GM18499 (cell line): ENCODE results near the gene TMEM44.
A peak's percentile ranks its signal among the peaks of the same experiment; 100 is the strongest.

Source experiments
- ATAC-seq: cut with Tn5 transposase; IDR thresholded peaks from one replicate; pipeline ENCODE4 v1.9.1; 2021; ENCODE audit warnings: moderate number of reproducible peaks; ENCODE audit not compliant: insufficient read depth, unreplicated experiment

The TMEM44 gene

DNA sequence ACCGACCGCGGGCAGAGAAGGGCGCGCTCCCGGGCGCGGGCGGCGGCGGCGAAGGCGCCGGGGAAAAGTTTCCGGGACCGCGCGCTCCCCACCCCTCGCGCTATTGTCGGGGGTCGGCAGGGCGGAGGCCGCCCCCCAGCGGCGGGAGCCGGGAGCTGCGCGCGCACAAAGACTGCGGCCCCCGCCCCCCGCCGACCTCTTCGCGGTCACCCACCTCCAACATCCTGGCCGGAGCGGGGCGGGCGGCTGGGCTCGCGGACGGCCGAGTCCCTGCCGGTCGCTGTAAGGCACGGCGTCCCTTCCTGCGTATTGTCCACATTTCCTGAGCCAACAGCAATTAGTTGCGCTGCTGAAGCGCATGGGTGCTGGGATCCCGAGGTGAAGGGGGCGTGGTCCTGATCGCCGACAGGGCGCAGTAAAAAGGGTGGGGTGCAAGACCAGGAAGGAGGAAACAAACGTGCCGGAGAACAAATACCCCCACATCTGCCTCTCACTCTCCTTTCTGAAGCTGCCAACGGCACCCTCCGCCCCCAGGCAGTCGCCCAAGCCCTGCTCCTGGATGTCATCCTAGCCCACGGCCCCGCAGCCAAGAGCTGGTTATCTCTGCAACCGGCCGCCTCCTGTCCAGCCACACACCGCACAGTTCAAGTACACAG lies at the start of gene TMEM44:
TMEM44 (minus strand) TSS at position 71 of the 656 bp plus-strand sequence. CDS start 204 bp downstream, outside the sequence.
- ATAC-seq, result no peak

GRCh38 chr3:194682694-194683310 lies 49.6 kb upstream of the TMEM44 start:
- ATAC-seq, result no peak

DNA sequence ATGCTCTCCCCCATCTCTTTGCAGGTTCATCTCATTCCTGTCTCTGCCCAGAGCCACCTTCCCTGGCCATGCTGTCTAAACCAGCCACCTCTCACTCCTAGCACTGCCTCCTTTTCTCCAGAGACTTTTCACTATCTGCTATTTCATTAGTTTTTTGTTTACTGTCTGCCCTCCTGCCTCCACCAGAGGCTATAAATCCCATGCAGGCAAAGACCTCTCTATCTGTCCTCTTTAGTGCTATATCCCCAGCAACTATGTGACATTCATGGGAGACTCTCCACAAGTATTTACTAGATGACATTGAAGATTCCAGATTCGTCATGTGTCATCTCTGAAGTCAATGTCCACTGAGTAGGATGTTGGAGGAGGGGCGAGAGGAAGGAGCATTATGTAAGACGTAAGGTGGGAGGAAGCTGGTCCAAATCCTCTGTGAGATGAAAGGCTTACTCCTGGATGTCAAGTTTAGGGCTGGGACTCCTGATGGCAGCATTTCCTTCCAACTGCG lies 49.0 kb upstream of the TMEM44 start:
- no peak for ATAC-seq

- ATAC-seq, result no peak
These were observed 47.8 kb upstream of the TMEM44 start for GRCh38 chr3:194680888-194681615.

GRCh38 chr3:194676471-194676870 lies 43.3 kb upstream of the TMEM44 start:
- ATAC-seq, result no peak

DNA sequence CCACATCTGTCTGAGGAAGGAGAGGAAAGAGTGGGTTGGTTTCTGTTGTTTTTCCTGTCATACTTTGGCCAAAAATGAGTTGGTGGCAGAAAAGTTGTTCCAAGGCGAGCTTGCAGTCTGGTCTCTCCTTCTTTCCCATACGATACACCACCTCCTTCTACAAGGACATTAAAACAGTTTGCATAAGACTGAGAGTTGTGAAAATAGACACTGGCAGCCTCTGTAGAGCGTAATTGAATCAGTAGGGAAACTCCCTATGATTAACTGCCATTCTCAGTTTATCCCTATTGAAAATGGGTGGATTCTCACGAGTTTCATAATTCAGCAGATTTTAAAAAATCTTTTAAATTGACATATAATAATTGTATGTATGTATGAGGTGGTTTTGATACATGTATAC lies 42.5 kb upstream of the TMEM44 start:
- ATAC-seq, result no peak

DNA sequence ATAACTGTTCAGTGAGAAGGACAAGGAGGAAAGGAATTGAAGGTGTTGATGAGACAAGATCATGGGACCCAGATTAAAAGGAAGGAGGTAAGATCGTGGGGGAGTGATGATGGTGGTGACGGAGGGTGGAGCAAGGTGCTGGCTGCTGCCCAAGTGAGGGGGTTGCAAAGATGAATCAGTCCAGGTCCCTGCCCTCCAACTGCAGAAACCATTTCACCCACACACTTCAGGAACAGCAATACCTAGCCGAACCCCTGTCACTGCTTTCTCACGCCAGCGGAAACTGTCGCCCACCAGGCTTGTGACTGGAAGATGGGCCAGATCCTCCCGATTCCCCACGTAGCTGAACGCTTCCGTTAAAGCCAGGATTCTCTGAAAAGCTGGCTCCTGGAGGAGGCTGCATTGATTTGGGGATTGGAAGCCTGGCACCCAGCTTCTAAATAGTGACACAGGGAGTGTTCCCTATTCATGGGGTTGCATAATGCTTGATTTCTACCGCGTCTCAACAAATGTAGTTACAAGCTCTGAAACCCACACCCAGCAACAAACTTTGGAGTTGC lies 41.9 kb upstream of the TMEM44 start:
- ATAC-seq, result no peak

GRCh38 chr3:194673761-194674160 lies 40.5 kb upstream of the TMEM44 start:
- ATAC-seq, result no peak

DNA sequence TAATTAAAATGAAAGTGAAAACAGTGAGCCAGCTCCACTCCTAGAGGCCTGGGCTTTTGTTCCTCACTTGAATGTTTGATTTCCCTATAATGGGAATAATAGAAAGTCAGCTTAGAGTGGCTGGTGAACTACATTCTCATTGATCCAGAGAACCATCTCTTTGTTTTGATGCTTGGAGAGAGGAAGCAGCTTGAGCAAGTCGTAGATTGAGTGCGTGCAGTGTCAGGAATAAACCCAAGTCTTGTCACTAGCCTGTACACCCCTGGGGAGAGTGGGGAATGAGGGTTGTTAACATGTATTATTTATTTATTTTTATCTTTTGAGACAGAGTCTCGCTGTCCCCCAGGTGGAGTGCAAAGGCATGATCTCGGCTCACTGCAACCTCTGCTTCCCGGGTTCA lies 39.7 kb upstream of the TMEM44 start:
- no peak for ATAC-seq

GRCh38 chr3:194671900-194672808 lies 38.9 kb upstream of the TMEM44 start, which contains the start of gene LSG1:
Gene LSG1 (minus strand): TSS chr3:194672191. CDS start chr3:194672162, 29 bp downstream.
- peak; percentile 69 for ATAC-seq

GRCh38 chr3:194671511-194671899 lies 38.3 kb upstream of the TMEM44 start:
- ATAC-seq, result peak; percentile 27

DNA sequence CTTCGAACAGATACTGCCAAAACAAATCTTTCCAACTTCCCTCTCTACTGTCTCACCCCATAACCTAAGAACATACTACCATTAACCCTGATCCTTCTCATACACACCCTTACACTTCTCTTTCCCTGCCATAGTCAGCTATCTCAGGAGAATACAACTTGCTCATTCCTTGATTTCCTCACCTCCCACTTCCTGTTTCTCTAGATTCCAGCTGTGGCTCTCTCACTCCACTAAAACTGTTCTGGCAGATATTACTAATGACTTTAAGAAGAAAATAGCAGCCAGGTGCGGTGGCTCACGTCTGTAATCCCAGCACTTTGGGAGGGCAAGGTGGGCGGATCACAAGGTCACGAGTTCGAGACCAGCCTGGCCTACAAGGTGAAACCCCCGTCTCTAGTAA lies 34.1 kb upstream of the TMEM44 start:
- no peak for ATAC-seq

DNA sequence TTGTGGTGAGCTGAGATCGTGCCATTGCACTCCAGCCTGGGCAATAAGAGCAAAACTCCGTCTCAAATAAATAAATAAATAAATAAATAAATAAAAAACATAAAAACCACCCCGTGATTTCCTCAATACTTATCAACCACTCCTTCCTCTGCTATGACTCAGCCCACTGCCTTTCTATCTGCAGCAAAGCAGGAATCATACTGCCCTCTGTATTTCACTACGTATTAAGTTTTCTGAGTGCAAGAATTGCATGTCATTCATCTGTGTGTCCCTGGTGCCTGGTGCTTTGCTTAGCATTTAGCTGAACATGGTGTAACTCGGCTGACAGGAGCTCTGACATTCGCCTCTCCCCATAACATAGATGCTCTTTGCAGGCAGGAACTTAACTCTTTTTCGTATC lies 31.6 kb upstream of the TMEM44 start:
- ATAC-seq, result no peak

DNA sequence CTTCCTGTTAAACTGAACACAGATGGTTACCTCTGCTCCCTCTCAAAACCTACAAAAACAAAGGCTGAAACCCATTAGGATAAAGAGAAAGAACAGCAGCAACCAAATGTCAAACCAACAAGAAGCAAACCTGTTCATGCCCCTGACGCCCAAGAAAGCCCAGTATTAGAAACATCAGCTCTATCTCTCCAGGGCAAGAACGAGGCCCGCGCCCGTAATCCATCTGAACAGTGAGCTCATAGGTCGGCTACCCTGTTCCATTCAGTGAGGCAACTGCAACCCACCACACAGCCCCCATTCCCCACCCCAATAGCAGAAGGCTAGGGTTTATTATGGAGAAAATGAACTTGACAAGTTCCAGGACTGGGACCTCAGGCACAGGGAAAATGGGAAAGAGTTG lies 28.7 kb upstream of the TMEM44 start:
- no peak for ATAC-seq

GRCh38 chr3:194661374-194661773 lies 28.2 kb upstream of the TMEM44 start:
- no peak for ATAC-seq

- ATAC-seq, result no peak
These were observed 26.6 kb upstream of the TMEM44 start for GRCh38 chr3:194659778-194660177.

DNA sequence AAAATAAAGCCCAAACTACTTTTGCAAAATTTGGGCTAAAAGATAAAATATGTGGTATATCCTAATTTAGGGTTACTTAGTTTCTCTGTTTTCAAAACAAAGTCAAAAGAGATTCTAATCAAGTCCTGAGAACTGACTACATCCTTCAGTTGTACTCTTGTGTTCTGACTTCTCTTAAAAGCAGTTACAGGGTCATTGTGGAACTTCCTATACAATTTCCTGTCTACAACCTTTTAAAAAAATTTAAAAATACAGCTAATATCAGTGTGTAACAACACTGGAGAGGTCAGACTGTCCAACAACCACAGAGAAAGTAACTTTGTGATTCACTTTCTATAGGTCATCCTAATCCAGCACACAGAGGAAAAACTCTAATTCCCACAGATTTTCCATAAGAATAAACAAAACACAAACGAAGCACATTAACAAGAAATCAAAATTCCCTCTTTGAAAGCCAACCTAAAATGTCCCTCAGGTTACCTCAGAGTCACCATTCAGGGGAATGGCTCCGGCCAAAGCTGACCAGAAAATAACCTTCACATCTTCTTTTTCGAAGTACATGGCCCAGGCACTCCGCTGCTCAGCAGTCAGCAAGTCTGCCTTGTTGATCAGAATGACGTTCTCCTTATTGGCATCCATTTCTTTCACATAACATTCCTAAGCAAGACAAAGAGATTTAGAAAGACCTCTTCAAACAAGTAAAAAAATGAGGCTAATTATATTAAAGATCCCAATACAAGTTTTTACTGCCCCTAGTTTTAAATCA lies 25.4 kb upstream of the TMEM44 start:
- no peak for ATAC-seq

DNA sequence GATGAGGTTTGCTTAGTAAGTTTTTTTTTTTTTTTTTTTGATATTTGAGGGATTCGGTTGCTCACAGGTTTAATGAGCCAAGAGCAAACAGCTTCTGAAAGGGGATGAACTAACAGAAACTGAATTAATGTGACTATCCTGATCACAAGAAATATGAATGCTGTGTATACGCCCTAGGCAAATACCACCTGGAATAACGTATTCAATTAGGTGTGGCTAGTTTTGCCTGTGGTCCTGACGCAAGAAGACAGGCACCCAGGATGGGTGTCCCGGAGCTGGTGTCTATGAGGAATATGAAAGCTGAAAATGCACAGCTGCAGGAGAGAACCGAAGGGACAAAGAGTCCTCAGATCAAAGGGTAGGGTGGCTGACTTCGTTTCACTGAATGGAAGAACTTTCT lies 24.2 kb upstream of the TMEM44 start:
- ATAC-seq, result no peak

GRCh38 chr3:194654443-194654842 lies 21.2 kb upstream of the TMEM44 start:
- peak; percentile 74 for ATAC-seq
